H1 (cell line): ENCODE measurements around the gene LIPC. TPM values are rescaled to one million over a fixed set of nuclear protein-coding genes. Genes with fewer than 3 reads are reported as not detected.

Source experiments
- E2F6 ChIP-seq: IDR thresholded peaks from 2 replicates; pipeline ENCODE4 v1.6.1; 2012; ENCODE audit warnings: inconsistent platforms
- KDM1A ChIP-seq: fragments of 200-600, 300-600 bp; sonication (generic); IDR thresholded peaks from 2 replicates; pipeline ENCODE4 v1.7.1; 2016; ENCODE audit warnings: mild to moderate bottlenecking, low read length, borderline replicate concordance
- SP4 ChIP-seq: IDR thresholded peaks from 2 replicates; pipeline ENCODE4 v1.6.1; 2012; ENCODE audit warnings: low read length, inconsistent platforms
- SRF ChIP-seq: IDR thresholded peaks from 2 replicates; pipeline ENCODE4 v1.6.1; 2011; ENCODE audit warnings: mild to moderate bottlenecking, low read depth, low read length, moderate library complexity
- polyA plus RNA-seq, 7 experiments: library from polyadenylated mRNA; depleted of rRNA in 3 of 7; stranded (reverse) in 5 of 7; unstranded in 2 of 7; fragments of >200 nt in 5 of 7; fragments of 200-250 nt in 2 of 7; gene quantifications; 1 replicate in 5 of 7; 2 replicates in 1 of 7; 4 replicates in 1 of 7; pipeline versions ENCODE4 v1.2.1 to v1.2.3, GENCODE V29; 2011 to 2013; ENCODE audit warnings: missing spikeins in 2 of 7, mixed read lengths in 2 of 7
- total RNA-seq: library from RNA; stranded (reverse); fragmentation: NEBNext Ultra II Directional; extraction: Animal tissue kit (Norgen Biotek cat#: 25700); gene quantifications from 2 replicates; pipeline ENCODE4 v1.2.1, GENCODE V29; 2021

The LIPC gene
- total and polyA plus RNA-seq, 2 of the 8 experiments (the other 6 are each of a cell fraction or from before 2014, with no cell fraction given): not detected

DNA sequence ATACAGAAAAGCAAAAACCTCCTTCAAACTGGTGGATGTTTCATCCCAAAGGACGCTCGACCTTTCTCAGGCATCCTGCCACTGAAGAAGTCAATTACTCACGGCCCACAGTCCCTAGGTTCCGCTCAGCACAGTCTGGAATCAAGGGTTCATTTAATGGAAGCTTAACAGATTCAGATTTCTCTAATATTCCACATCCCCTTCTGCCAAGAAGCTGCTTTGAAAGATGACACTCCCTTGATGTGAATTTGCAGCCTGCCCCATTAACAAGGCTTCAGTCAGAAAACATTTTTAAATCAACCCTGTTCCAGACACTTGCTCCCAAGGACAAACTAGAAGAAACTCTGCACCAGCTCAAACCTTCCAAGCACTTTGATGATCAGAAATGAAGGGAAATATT lies 81.2 kb downstream of the LIPC start (continued):
- no peak for TF ChIP-seq KDM1A
- no peak for TF ChIP-seq SRF
- TF ChIP-seq SP4: no peak
- no peak for TF ChIP-seq E2F6
